ENCODE results near the gene TTC6.

- TF ChIP-seq POLR2A (IDR thresholded peaks at IDR 0.05): no peak
- TF ChIP-seq CTCF (IDR thresholded peaks at IDR 0.05 in 4 of 5, conservative IDR thresholded peaks at IDR 0.05 in 1 of 5): no peak
Observed at GRCh38 chr14:37594971-37595808, at the start of gene TTC6, which contains the start of gene FOXA1.

All from gastrocnemius medialis (tissue), 4 donors.